Measurements from ENCODE around the gene ISCU. TPM values are rescaled to one million over a fixed set of nuclear protein-coding genes. Genes with fewer than 3 reads are reported as not detected.
A peak's percentile ranks its signal among the peaks of the same experiment; 100 is the strongest.

Gene ISCU
- total RNA-seq, 2 experiments from 2014 or later = 103 to 105 TPM

DNA sequence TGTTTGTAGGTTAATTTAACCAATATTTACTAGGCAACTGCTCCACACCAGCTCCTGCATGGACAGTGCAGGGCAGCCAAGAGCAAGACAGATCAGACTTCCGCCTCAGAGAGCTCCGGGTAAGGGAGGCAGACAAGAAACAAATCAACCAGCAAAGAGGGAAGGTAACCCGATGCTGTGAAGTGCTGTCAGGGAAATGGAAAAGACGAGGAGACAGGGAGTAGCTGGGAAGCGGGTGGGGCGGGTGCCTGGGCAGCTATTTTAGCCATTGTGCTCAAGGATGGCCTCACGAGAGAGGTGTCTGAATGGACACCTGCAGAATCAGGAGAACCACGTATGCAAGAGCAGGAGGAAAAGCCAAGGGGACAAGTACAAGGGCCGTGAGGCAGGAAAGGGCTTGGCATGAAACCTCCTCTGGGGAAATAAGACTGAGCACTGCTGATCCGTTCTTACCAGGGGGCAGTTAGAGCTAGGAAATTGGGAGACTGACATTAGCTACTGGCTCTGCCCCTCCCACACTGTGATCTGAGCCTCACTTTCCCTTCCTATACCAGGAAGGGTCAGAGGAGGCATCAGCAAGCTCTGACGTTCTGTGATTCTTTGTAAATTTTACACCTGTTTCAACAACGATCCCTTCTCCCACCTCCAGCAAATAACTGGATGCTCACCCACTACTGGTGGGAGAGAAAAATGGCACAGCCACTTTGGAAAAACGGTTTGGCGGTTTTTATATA lies 42.0 kb downstream of the ISCU start:
- CTCF ChIA-PET = interaction anchor here (1.1 to 1.4 kb wide), 5 partner anchors 9 to 36 kb away, joined by 3 to 5 read pairs (median 3); no protein-coding TSS in a partner anchor
- H3K4me3 Mint-ChIP-seq = no peak overlapping the region
- H3K4me1 Mint-ChIP-seq (ENCODE audit: low read depth) = no peaks in the 10 kb centered on the region
- H3K27me3 Mint-ChIP-seq (ENCODE audit: low read depth) = no peaks in the 10 kb centered on the region
- no peak overlapping the region for H3K27ac Mint-ChIP-seq
- intact Hi-C loops (cut with micrococcal nuclease) = no loop called here
- no peaks in the 10 kb centered on the region for H3K9me3 Mint-ChIP-seq
- no peaks in the 10 kb centered on the region for H3K36me3 Mint-ChIP-seq (ENCODE audit: low read depth)
- DNase-seq = no peak

DNA sequence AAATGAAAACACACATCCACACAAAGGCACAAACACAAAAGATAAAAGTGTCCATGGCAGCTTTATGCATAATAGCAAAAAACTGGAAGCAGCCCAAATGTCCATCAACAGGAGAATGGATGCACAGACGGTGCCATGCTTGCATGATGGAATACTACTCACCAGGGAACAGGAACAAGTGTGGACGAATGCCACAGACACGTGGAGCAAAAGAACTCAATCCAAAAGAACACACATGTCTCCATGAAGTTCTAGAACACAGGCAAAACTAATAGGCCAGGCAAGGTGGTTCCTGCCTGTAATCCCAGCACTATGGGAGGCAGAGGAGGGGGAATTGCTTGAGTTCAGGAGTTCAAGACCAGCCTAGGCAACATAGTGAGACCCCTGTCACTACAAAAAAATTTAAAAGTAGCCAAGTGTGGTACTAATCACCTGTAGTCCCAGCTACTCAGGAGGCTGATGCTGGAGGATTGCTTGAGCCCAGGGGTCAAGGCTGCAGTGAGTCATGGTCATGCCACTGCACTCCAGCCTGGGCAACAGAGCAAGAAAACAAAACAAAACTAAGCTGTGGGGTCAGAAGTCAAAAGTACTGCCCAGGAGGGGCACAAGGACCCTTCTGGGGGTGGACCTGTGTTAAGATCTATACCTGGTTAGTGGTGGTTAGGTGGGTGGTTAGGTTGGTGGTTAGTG lies 42.7 kb downstream of the ISCU start:
- Mint-ChIP-seq H3K9me3 (no peaks in the 10 kb centered on the region), H3K36me3 (ENCODE audit: low read depth) (no peaks in the 10 kb centered on the region), H3K27ac (no peak overlapping the region), H3K4me1 (ENCODE audit: low read depth) (no peaks in the 10 kb centered on the region), H3K4me3 (no peak overlapping the region), H3K27me3 (ENCODE audit: low read depth) (no peaks in the 10 kb centered on the region)
- no peak for DNase-seq
- CTCF ChIA-PET = interaction anchor here (1.1 to 1.4 kb wide), 5 partner anchors 8 to 37 kb away, joined by 3 to 5 read pairs (median 3); no protein-coding TSS in a partner anchor
- intact Hi-C loops (cut with micrococcal nuclease) = no loop called here

DNA sequence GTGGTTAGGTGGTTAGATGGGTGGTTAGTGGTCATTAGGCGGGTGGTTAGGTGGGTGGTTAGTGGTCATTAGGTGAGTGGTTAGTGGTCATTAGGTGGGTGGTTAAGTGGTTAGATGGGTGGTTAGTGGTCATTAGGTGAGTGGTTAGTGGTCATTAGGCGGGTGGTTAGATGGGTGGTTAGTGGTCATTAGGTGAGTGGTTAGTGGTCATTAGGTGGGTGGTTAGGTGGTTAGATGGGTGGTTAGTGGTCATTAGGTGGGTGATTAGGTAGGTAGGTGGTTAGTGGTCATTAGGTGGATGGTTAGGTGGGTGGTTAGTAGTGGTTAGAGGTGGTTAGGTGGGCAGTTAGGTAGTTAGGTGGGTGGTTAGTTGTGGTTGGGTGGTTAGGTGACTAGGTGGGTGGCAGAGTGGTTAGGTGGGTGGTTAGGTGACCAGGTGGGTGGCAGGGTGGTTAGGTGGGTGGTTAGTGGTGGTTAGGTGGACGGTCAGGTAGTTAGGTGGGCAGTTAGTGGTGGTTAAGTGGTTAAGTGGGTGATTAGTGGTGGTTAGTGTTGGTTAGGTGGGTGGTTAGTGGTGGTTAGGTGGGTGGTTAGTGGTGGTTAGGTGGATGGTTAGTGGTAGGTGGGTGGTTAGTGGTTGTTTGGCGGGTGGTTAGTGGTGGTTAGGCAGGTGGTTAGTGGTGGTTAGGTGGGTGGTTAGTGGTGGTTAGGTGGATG lies 43.5 kb downstream of the ISCU start:
- intact Hi-C loops (cut with micrococcal nuclease) = no loop called here
- Mint-ChIP-seq H3K4me1 (ENCODE audit: low read depth) (no peaks in the 10 kb centered on the region), H3K9me3 (no peaks in the 10 kb centered on the region), H3K4me3 (no peak overlapping the region), H3K36me3 (ENCODE audit: low read depth) (no peaks in the 10 kb centered on the region), H3K27ac (no peak overlapping the region), H3K27me3 (ENCODE audit: low read depth) (no peaks in the 10 kb centered on the region)
- CTCF ChIA-PET = no interaction called here
- no peak for DNase-seq

DNA sequence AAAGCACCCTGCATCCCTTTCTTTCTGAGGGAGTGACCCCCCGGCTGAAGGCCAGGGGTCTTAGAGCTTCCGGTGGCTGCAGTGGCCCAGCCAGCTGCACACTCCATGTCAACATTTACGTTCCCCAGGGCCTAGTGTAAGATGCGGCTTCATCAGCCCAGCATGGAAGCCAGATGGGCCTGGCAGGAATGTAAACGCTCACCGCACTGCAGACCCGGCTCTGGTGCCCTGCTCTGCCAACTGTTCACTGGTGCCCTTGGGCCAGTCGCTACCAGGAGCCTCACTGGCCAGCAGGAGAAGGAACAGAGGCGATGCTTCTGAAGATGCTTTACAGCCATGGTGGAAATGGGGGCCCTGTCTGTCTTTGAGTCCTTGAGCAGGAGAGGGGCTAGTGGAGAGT lies 44.1 kb downstream of the ISCU start:
- H3K4me3 Mint-ChIP-seq = no peak overlapping the region
- intact Hi-C loops (cut with micrococcal nuclease) = no loop called here

DNA sequence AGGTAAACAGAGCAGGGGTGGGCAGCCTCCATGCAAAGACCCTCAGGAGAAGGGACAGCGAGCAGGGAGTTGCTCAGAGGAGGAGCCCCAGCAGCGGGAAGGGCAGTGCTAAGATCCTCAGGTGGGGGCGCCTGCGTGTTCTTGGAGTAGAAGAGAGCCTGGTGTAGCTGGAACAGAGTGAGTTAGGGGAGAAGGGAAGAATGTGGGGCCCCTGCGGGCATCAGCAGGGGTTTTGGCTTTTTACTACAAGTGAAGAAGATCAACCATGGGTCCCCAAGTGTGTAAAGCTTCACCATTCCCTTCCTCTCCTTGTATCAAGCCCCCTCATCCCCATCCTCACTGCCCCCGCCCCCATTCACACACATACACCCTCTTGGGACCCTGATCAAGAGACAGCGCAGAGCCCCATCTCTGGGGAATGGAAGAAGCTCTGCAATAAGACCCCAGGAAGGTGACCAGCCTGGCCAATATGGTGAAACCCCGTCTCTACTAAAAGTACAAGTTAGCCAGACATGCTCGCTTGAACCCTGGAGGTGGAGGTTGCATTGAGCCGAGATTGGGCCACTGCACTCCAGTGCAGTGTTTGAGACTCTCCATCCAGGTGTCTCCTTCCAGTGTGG lies 45.7 kb downstream of the ISCU start:
- intact Hi-C loops (cut with micrococcal nuclease) = no loop called here
- no peak overlapping the region for H3K27ac Mint-ChIP-seq

More for the DNA sequence above, 44.1 kb downstream of the ISCU start:
- peaks cover under 1% of the 10 kb centered on the region for H3K4me1 Mint-ChIP-seq (ENCODE audit: low read depth)
- CTCF ChIA-PET = no interaction called here
- H3K27ac Mint-ChIP-seq = no peak overlapping the region
- H3K36me3 Mint-ChIP-seq (ENCODE audit: low read depth) = no peaks in the 10 kb centered on the region
- H3K27me3 Mint-ChIP-seq (ENCODE audit: low read depth) = no peaks in the 10 kb centered on the region
- H3K9me3 Mint-ChIP-seq = no peaks in the 10 kb centered on the region
- DNase-seq = no peak

DNA sequence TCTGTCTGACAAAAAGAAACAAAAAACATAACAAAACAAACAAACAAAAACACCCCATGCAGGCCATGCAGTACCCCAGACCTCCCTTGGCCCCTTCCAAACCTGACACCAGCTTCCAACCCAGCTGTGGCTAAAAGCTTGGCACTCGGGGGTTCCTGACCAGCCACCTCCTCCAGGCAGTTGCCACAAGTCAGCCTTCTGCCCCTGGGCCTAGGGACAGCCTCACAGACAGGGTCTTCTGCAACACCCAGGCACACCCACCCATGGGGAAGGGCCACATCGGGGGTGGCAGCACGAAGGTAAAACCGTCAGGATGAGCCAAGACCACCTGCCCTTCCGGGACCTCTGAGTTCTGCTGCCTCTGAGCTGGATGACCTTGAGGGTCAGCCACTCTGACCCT lies 46.2 kb downstream of the ISCU start:
- Mint-ChIP-seq H3K27me3 (ENCODE audit: low read depth) (no peaks in the 10 kb centered on the region), H3K9me3 (no peaks in the 10 kb centered on the region), H3K4me3 (no peak overlapping the region), H3K36me3 (ENCODE audit: low read depth) (no peaks in the 10 kb centered on the region), H3K4me1 (ENCODE audit: low read depth) (peaks cover 9% of the 10 kb centered on the region), H3K27ac (no peak overlapping the region)
- CTCF ChIA-PET = interaction anchor here (0.6 to 1.3 kb wide), 3 partner anchors 9 to 25 kb away, joined by 3 to 5 read pairs (median 3); partner anchors contain the start of gene SELPLG
- intact Hi-C loops (cut with micrococcal nuclease) = no loop called here
- no peak for DNase-seq

More for the DNA sequence above, 45.7 kb downstream of the ISCU start:
- CTCF ChIA-PET = interaction anchor here (0.6 kb wide), 1 partner anchor 23 kb away, joined by 3 read pairs; no protein-coding TSS in a partner anchor
- Mint-ChIP-seq H3K9me3 (no peaks in the 10 kb centered on the region), H3K36me3 (ENCODE audit: low read depth) (no peaks in the 10 kb centered on the region), H3K4me1 (ENCODE audit: low read depth) (peaks cover 9% of the 10 kb centered on the region), H3K4me3 (no peak overlapping the region), H3K27me3 (ENCODE audit: low read depth) (no peaks in the 10 kb centered on the region)
- no peak for DNase-seq

DNA sequence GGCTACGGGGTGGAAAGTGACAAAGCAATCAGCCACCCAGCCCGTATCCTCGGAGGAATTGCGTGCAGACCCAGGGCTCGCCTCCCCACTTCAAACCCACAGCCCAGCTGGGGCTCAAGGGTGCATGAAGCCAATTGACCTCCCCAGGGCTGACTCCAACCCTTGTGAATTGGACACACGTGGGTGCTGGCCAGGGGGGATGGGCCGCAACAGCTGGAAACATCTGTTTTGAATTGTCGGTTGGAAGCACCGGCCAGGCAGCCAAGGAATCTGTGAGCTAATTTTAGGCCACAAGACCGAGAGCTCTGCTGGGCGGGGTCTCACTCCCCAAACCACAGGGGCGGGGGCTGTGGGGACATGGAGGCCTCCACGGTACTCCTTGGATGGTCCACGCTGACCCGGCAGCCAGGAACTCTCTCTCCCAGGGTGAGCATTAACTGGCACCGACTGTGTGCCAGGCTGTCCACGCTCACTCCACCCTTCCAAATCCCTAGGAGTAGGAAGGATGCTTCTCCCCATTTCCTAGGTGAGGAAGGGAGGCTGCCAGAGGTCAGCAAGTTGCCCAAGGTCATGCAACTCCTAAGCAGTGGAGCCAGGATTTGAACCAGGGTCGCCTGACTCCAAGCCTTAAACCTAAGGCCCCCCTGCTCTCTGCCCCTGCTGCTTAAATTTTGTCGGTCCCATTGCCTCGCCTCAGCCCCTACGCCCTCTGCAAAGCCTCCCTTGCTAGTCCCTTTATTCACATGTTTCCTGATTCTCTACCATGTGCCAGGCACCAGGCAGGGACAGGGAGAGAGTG lies 47.3 kb downstream of the ISCU start:
- Mint-ChIP-seq H3K9me3 (no peaks in the 10 kb centered on the region), H3K27ac (no peak overlapping the region), H3K27me3 (ENCODE audit: low read depth) (no peaks in the 10 kb centered on the region), H3K4me1 (ENCODE audit: low read depth) (peaks cover 9% of the 10 kb centered on the region), H3K4me3 (no peak overlapping the region), H3K36me3 (ENCODE audit: low read depth) (no peaks in the 10 kb centered on the region)
- CTCF ChIA-PET = interaction anchor here (0.6 to 1.3 kb wide), 6 partner anchors 8 to 1077 kb away, joined by 3 to 5 read pairs (median 3); partner anchors contain the start of genes SELPLG and TMEM119
- DNase-seq = no peak
- intact Hi-C loops (cut with micrococcal nuclease) = no loop called here

DNA sequence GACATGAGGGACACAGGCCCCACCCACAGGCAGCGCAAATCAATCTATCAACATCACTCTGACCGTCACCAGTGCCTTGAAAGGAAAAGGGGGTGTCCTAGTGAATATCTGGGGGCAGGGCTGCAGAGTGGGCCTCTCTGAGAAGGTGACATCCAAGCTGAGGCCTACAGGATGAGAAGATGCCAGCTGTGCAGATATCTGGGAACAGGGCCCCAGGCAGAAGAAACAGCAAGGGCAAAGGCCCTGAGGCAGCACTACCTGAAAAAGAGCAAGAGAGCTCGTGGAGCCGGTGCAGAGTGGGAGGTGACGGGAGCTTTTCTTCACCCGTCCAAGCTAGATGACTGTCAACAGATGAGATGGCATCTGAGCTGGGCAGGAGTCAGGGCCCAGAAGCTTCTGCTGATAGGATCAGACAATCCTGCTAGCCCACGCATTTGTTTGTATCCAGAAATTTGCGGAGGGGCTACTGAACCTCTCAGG lies 48.0 kb downstream of the ISCU start:
- DNase-seq = no peak
- intact Hi-C loops (cut with micrococcal nuclease) = no loop called here
- CTCF ChIA-PET = interaction anchor here (0.5 to 1.2 kb wide), 3 partner anchors 12 to 339 kb away, joined by 3 read pairs; partner anchors contain the start of gene TMEM119
- H3K4me3 Mint-ChIP-seq = no peak overlapping the region
- no peak overlapping the region for H3K27ac Mint-ChIP-seq
- no peaks in the 10 kb centered on the region for H3K27me3 Mint-ChIP-seq (ENCODE audit: low read depth)
- no peaks in the 10 kb centered on the region for H3K36me3 Mint-ChIP-seq (ENCODE audit: low read depth)
- peaks cover 2% of the 10 kb centered on the region for H3K9me3 Mint-ChIP-seq
- peaks cover 9% of the 10 kb centered on the region for H3K4me1 Mint-ChIP-seq (ENCODE audit: low read depth)

DNA sequence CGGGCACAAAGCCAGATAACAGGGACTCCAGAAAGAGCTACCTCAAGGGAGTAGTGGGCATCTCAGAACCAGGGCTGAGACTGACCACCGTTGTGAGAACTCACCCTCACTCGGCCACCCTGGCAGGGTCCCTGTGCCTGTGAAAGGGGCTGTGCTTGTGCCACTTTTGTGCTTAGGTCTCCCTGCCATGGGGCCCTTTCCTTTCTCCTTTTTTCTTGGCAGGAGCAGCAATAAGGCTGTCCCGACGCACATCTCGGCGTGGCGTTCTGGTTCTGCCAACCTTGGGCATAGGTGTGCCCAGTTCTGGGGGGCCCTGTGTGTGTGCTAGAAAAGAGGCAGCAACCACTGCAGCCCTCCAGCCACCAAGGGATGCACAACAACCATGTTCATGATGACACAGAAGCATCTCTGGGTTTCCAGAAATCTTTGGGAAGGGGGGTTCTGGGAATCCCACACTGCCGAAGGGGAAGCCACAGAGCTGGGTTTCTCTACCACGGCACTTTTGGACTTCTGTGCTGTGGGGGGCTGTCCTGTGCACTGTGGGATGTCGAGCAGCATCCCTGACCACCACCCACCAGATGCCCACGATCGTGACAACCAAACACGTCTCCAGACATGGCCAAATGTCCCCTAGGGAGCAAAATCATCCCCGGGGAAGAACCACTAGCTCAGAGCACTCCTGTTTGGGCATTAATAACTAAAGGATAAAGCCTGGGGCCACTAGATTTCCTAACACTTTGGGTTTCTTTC lies 48.6 kb downstream of the ISCU start:
- CTCF ChIA-PET = interaction anchor here (0.5 to 1.2 kb wide), 6 partner anchors 13 to 338 kb away, joined by 3 to 5 read pairs (median 3); partner anchors contain the start of gene TMEM119
- H3K27me3 Mint-ChIP-seq (ENCODE audit: low read depth) = no peaks in the 10 kb centered on the region
- H3K4me3 Mint-ChIP-seq = no peak overlapping the region
- intact Hi-C loops (cut with micrococcal nuclease) = no loop called here
- H3K4me1 Mint-ChIP-seq (ENCODE audit: low read depth) = peaks cover 10% of the 10 kb centered on the region
- no peak for DNase-seq
- H3K36me3 Mint-ChIP-seq (ENCODE audit: low read depth) = no peaks in the 10 kb centered on the region
- no peak overlapping the region for H3K27ac Mint-ChIP-seq
- H3K9me3 Mint-ChIP-seq = peaks cover 7% of the 10 kb centered on the region

DNA sequence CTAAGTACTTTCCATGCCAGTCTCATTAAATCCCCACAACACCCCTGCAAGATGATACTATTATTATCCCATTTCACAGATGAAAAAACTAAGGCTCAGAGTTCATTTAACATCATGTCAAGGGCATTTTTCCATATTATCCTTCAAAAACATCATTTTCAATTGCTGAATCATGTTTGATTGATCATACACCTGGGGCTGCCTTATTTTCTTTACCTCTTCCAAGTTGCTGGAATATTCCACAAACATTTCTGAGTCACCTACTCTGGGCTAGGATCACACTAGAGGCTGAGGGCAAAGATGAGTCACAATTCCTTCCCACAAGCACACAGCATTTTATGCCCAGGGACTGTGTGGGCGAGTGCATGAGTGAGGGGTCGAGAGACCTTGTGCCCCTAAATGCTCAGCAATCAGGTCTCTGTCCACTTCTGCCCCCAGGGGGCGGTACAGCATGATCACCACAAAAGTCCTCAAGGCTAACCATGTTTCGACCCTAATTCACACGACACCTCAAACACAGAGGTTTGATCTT lies 49.6 kb downstream of the ISCU start:
- H3K9me3 Mint-ChIP-seq = peaks cover 14% of the 10 kb centered on the region
- CTCF ChIA-PET = interaction anchor here (0.6 to 9.1 kb wide), 3 partner anchors 18 to 144 kb away, joined by 3 to 306 read pairs (median 5); no protein-coding TSS in a partner anchor
- intact Hi-C loops (cut with micrococcal nuclease) = loop anchor here (1.0 kb wide), 1 partner anchor 52 kb away; no protein-coding TSS in a partner anchor

More for the DNA sequence above, 49.6 kb downstream of the ISCU start:
- peak; percentile 66 for DNase-seq
- Mint-ChIP-seq H3K27me3 (ENCODE audit: low read depth) (no peaks in the 10 kb centered on the region), H3K27ac (no peak overlapping the region), H3K4me3 (no peak overlapping the region), H3K4me1 (ENCODE audit: low read depth) (peaks cover 19% of the 10 kb centered on the region), H3K36me3 (ENCODE audit: low read depth) (peaks cover 4% of the 10 kb centered on the region)
